Natural killer cell treated with Interleukin-12 subunit alpha and Interleukin-12 subunit beta and Interleukin-15 and Interleukin-18, amount 100 ng/mL, for 72 hours (primary cell): ENCODE measurements around the gene EHD4. TPM values are rescaled to one million over a fixed set of nuclear protein-coding genes. Genes with fewer than 3 reads are reported as not detected.

Experiments
- ATAC-seq, 2 donors: fragments of 150-1000 bp; cut with Tn5 transposase in 1 of 2; sonication (Bioruptor Pico), chemical (Tn5 transposase) in 1 of 2; 2 replicates each; pipeline ENCODE4 v1.10.0; 2021
- DNase-seq: peaks from one replicate; pipeline ENCODE4 v3.0.0; 2022; ENCODE audit warnings: low spot score
- H3K27ac Mint-ChIP-seq, 2 donors: 1 replicate in 1 of 2; 2 replicates in 1 of 2; pipeline ENCODE4 v1.8.0; 2022; ENCODE audit warnings: mixed read lengths in 2 of 2, mild to moderate bottlenecking in 1 of 2, moderate library complexity in 1 of 2
- H3K27me3 Mint-ChIP-seq, 2 donors: 1 replicate in 1 of 2; 2 replicates in 1 of 2; pipeline ENCODE4 v1.8.0; 2022; ENCODE audit warnings: mixed read lengths in 2 of 2
- H3K36me3 Mint-ChIP-seq: one replicate; pipeline ENCODE4 v1.8.0; 2022; ENCODE audit warnings: mixed read lengths
- H3K4me1 Mint-ChIP-seq, 2 donors: 1 replicate in 1 of 2; 2 replicates in 1 of 2; pipeline ENCODE4 v1.8.0; 2022; ENCODE audit warnings: low read depth in 2 of 2, mixed read lengths in 2 of 2, mild to moderate bottlenecking in 1 of 2
- H3K4me3 Mint-ChIP-seq: one replicate; pipeline ENCODE4 v1.8.0; 2022; ENCODE audit warnings: mixed read lengths
- H3K9me3 Mint-ChIP-seq: 2 replicates; pipeline ENCODE4 v1.8.0; 2022; ENCODE audit warnings: mixed read lengths
- total RNA-seq, 2 donors: library from RNA; stranded (reverse); gene quantifications; one replicate each; pipeline ENCODE4 v1.2.3, GENCODE V29; 2022

The EHD4 gene
- total RNA-seq, 2 donors from 2014 or later = 19.9 to 24.5 TPM

- Mint-ChIP-seq H3K27me3 (no peaks in the 10 kb centered on the region), H3K36me3 (peaks cover 10% of the 10 kb centered on the region), H3K4me3 (peak overlapping the region; percentile 83), H3K4me1 (peaks cover 48 to 49% of the 10 kb centered on the region in 2 donors), H3K9me3 (no peaks in the 10 kb centered on the region), H3K27ac (peak overlapping the region; percentile 97 to 99)
- DNase-seq (no peak), ATAC-seq (no peak)
Observed at GRCh38 chr15:41937568-41937923, 34.8 kb downstream of the EHD4 start.

GRCh38 chr15:41936649-41937567, 35.4 kb downstream of the EHD4 start:
- no peaks in the 10 kb centered on the region for H3K27me3 Mint-ChIP-seq
- peak; percentile 77 for DNase-seq
- peaks cover 48 to 49% of the 10 kb centered on the region in 2 donors for H3K4me1 Mint-ChIP-seq
- H3K9me3 Mint-ChIP-seq = no peaks in the 10 kb centered on the region
- ATAC-seq = peak; percentile 79 to 81
- H3K27ac Mint-ChIP-seq = peak overlapping the region; percentile 97 to 99
- peaks cover 10% of the 10 kb centered on the region for H3K36me3 Mint-ChIP-seq
- peak overlapping the region; percentile 83 for H3K4me3 Mint-ChIP-seq

GRCh38 chr15:41936155-41936554, 36.2 kb downstream of the EHD4 start:
- H3K27me3 Mint-ChIP-seq = no peaks in the 10 kb centered on the region
- peak overlapping the region; percentile 97 to 99 for H3K27ac Mint-ChIP-seq

GRCh38 chr15:41935566-41936020, 36.8 kb downstream of the EHD4 start:
- Mint-ChIP-seq H3K27ac (peak overlapping the region; percentile 97 to 99), H3K27me3 (no peaks in the 10 kb centered on the region), H3K4me1 (peaks cover 43 to 44% of the 10 kb centered on the region in 2 donors), H3K36me3 (peaks cover 4% of the 10 kb centered on the region), H3K9me3 (no peaks in the 10 kb centered on the region), H3K4me3 (peak overlapping the region; percentile 83)
- DNase-seq = peak; percentile 65
- ATAC-seq = peak; percentile 32 to 71

More at GRCh38 chr15:41936155-41936554, 36.2 kb downstream of the EHD4 start:
- DNase-seq (no peak), ATAC-seq (no peak)
- Mint-ChIP-seq H3K4me3 (peak overlapping the region; percentile 83), H3K36me3 (peaks cover 9% of the 10 kb centered on the region), H3K9me3 (no peaks in the 10 kb centered on the region), H3K4me1 (peaks cover 48% of the 10 kb centered on the region in 2 donors)

GRCh38 chr15:41934843-41935242, 37.5 kb downstream of the EHD4 start:
- peaks cover 38 to 39% of the 10 kb centered on the region in 2 donors for H3K4me1 Mint-ChIP-seq
- H3K36me3 Mint-ChIP-seq = no peaks in the 10 kb centered on the region
- no peaks in the 10 kb centered on the region for H3K9me3 Mint-ChIP-seq
- H3K4me3 Mint-ChIP-seq = peak overlapping the region; percentile 83
- ATAC-seq (peak; percentile 77 to 78), DNase-seq (peak; percentile 81)
- H3K27ac Mint-ChIP-seq = peak overlapping the region; percentile 97 to 99
- H3K27me3 Mint-ChIP-seq = no peaks in the 10 kb centered on the region

- DNase-seq (no peak), ATAC-seq (no peak)
- Mint-ChIP-seq H3K27ac (peak overlapping the region; percentile 97 to 99), H3K9me3 (no peaks in the 10 kb centered on the region), H3K27me3 (no peaks in the 10 kb centered on the region), H3K4me3 (no peak overlapping the region), H3K4me1 (peaks cover 38 to 41% of the 10 kb centered on the region in 2 donors), H3K36me3 (no peaks in the 10 kb centered on the region)
Observed at GRCh38 chr15:41933771-41934170, 38.6 kb downstream of the EHD4 start.

- no peaks in the 10 kb centered on the region for H3K36me3 Mint-ChIP-seq
- no peaks in the 10 kb centered on the region for H3K9me3 Mint-ChIP-seq
- no peaks in the 10 kb centered on the region for H3K27me3 Mint-ChIP-seq
- peaks cover 38 to 41% of the 10 kb centered on the region in 2 donors for H3K4me1 Mint-ChIP-seq
- DNase-seq (no peak), ATAC-seq (no peak)
- peak overlapping the region; percentile 97 to 99 for H3K27ac Mint-ChIP-seq
- H3K4me3 Mint-ChIP-seq = no peak overlapping the region
Observed at GRCh38 chr15:41933326-41933725, 39.0 kb downstream of the EHD4 start.

- Mint-ChIP-seq H3K4me3 (no peak overlapping the region), H3K27me3 (no peaks in the 10 kb centered on the region), H3K27ac (peak overlapping the region; percentile 97 to 99), H3K36me3 (no peaks in the 10 kb centered on the region), H3K4me1 (peaks cover 36 to 37% of the 10 kb centered on the region in 2 donors), H3K9me3 (no peaks in the 10 kb centered on the region)
- DNase-seq (no peak), ATAC-seq (no peak)
Observed at GRCh38 chr15:41932511-41933289, 39.7 kb downstream of the EHD4 start.

GRCh38 chr15:41932101-41932500, 40.3 kb downstream of the EHD4 start:
- Mint-ChIP-seq H3K27ac (no peak overlapping the region), H3K4me3 (no peak overlapping the region), H3K36me3 (no peaks in the 10 kb centered on the region)

GRCh38 chr15:41930867-41931222, 41.5 kb downstream of the EHD4 start:
- ATAC-seq (no peak), DNase-seq (no peak)
- Mint-ChIP-seq H3K4me3 (no peak overlapping the region), H3K9me3 (no peaks in the 10 kb centered on the region), H3K27ac (no peak overlapping the region), H3K4me1 (peaks cover 30 to 32% of the 10 kb centered on the region in 2 donors), H3K36me3 (no peaks in the 10 kb centered on the region), H3K27me3 (no peaks in the 10 kb centered on the region)

More at GRCh38 chr15:41932101-41932500, 40.3 kb downstream of the EHD4 start:
- DNase-seq (no peak), ATAC-seq (no peak)
- Mint-ChIP-seq H3K9me3 (no peaks in the 10 kb centered on the region), H3K27me3 (no peaks in the 10 kb centered on the region), H3K4me1 (peaks cover 31 to 36% of the 10 kb centered on the region in 2 donors)

GRCh38 chr15:41930221-41930866, 42.0 kb downstream of the EHD4 start:
- Mint-ChIP-seq H3K4me1 (peaks cover 25 to 27% of the 10 kb centered on the region in 2 donors), H3K27ac (no peak overlapping the region), H3K4me3 (no peak overlapping the region), H3K36me3 (no peaks in the 10 kb centered on the region), H3K27me3 (no peaks in the 10 kb centered on the region), H3K9me3 (no peaks in the 10 kb centered on the region)
- DNase-seq (no peak), ATAC-seq (no peak)

- peaks cover 14 to 15% of the 10 kb centered on the region in 2 donors for H3K4me1 Mint-ChIP-seq
- no peaks in the 10 kb centered on the region for H3K36me3 Mint-ChIP-seq
- DNase-seq (no peak), ATAC-seq (no peak)
- H3K9me3 Mint-ChIP-seq = no peaks in the 10 kb centered on the region
- H3K4me3 Mint-ChIP-seq = no peak overlapping the region
- peak overlapping the region in 1 of 2 donors; percentile 43 for H3K27ac Mint-ChIP-seq
- H3K27me3 Mint-ChIP-seq = no peaks in the 10 kb centered on the region
Observed at GRCh38 chr15:41928637-41929620, 43.4 kb downstream of the EHD4 start.
